ENCODE results near the gene RAD51B. TPM values are rescaled to one million over a fixed set of nuclear protein-coding genes. Genes with fewer than 3 reads are reported as not detected.
A peak's percentile ranks its signal among the peaks of the same experiment; 100 is the strongest.
"Not testable (repeated sequence)": the region's sequence is repeated elsewhere in the genome, so short reads cannot be mapped to it uniquely, and the experiment has no call there.

The RAD51B gene
- total RNA-seq, 1 experiment from 2014 or later: 103 TPM

DNA sequence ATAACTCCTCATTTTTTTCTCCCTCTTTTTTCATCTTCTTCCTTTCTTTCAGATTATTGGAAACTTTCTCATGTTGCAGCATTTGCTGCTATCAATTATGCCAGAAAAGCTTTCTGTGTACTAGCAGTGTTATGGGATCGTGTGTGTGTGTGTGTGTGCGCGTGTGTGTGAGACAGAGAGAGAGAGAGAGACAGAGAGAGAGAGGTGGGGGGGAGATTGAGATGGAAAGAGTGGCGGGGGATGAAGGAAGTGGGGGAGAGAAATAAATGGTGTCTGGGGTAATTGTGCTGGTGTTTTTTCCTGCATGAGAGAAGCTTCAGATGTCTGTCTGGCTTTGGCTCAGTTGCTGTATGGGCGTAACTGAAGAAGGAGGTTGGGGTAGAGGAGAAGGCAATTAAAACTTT, 268.9 kb downstream of the RAD51B start:
- DNase-seq (ENCODE audit: low spot score): no peak
- in situ Hi-C loops (cut with HindIII; ENCODE audit: low sequenced_read_pairs): no loop called here

DNA sequence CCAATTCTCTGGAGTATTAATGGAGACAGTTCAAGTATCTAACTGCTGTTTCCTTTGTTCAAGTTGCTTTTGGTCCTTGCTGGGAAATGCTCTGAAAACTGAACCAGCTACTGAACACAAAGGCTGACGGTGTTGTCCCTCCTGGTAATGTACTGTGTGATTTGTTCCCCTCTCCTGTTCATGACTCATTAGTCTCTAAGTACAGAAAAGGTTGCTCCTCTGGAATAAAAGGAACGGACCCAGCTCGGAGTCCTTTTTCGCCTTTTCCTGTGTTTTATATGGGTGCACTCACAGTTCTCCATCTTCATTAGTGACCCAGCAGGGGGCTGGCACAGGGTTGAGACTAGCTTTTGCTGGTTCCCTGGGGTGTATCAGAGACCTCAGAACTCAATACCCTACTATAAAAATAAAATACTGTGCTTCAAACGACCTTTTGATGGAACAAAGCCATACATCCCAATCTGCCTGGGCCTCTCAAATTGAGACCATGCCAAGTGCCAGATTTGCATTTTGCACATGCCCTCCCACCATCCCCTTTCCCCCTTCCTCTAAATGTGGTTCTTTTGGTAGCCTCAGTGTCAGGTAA, 269.7 kb downstream of the RAD51B start:
- in situ Hi-C loops (cut with HindIII; ENCODE audit: low sequenced_read_pairs): no loop called here
- peak; percentile 52 for DNase-seq (ENCODE audit: low spot score)

DNA sequence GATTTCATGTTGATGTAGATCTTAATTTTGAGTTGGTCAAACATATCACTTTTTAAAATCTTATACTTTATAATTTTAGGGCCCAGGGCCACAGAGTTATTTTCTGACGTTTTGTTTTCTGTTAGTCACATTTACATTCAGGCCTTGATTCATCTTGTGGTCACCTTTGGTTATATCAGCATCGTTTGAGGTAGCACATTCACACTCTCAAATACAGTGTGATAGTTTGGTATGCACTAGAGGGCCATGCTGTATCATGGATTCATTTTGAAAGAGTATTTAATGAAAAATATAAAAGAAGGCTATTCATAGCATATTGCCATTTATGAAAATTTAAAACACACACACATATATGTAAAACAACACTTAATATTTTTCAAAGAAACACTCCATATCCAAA, 274.6 kb downstream of the RAD51B start:
- in situ Hi-C loops (cut with HindIII; ENCODE audit: low sequenced_read_pairs): no loop called here
- DNase-seq (ENCODE audit: low spot score): no peak

DNA sequence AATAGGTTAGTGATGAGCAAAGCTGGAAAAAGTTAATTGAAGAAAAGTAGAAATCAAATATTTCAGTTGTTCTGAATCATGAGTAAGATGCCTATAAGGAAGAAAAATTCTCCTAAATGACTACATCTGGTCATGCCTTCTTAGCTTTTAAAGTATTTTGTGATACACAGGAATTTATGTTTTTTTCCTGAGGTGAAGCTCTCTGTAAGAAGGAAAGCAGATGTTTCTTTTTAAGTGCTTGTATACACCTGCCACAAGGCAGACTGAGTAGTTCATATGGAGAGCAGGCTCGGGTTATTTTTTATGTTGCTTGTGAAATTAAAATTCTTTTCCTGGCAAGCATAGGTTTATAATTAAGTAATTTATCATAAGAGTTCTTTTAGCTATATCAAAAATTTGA, 275.2 kb downstream of the RAD51B start:
- no peak for DNase-seq (ENCODE audit: low spot score)
- in situ Hi-C loops (cut with HindIII; ENCODE audit: low sequenced_read_pairs): no loop called here

DNA sequence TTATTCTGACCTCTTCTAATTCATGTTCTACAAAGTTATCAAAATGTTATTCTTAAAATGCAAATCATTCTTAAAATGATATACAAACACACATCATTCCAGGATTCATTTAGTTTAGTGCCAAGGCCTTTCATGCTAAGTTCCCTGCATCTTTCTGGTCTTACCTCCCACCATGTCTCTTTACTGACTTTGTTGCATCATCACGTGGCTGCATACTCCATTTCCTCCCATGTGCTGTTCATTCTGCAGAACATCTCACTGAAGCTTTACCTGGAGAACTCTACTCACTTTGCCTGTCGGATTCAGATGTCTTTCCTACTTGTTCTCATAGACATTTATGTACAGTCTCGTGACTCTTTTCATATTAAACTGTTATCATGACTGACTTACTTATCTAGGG, 278.1 kb downstream of the RAD51B start:
- DNase-seq (ENCODE audit: low spot score): no peak
- in situ Hi-C loops (cut with HindIII; ENCODE audit: low sequenced_read_pairs): no loop called here

- in situ Hi-C loops (cut with HindIII; ENCODE audit: low sequenced_read_pairs): no loop called here
- DNase-seq (ENCODE audit: low spot score): no peak
Observed at GRCh38 chr14:68098834-68099233, 279.3 kb downstream of the RAD51B start.

- DNase-seq (ENCODE audit: low spot score): no peak
- in situ Hi-C loops (cut with HindIII; ENCODE audit: low sequenced_read_pairs): no loop called here
Observed at GRCh38 chr14:68099495-68100045, 280.0 kb downstream of the RAD51B start.

DNA sequence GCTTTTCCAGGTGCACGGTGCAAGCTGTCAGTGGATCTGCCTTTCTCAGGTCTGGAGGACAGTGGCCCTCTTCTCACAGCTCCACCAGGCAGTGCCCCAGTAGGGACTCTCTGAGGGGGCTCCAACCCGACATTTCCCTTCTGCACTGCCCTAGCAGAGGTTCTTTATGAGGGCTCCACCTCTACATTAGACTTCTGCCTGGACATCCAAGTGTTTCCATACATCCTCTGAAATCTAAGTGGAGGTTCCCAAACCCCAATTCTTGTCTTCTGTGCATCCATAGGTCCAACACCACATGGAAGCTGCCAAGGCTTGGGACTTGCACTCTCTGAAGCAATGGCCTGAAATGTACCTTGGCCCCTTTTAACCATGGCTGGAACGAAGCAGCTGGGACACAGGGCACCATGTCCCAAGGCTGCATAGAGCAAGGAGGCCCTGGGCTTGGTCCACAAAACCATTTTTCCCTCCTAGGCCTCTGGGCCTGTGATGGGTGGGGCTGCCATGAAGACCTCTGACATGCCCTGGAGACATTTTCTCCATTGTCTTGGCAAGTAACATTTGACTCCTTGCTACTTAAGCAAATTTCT, 282.2 kb downstream of the RAD51B start:
- in situ Hi-C loops (cut with HindIII; ENCODE audit: low sequenced_read_pairs); DNase-seq (ENCODE audit: low spot score): not testable (repeated sequence)

- no peak for DNase-seq (ENCODE audit: low spot score)
- in situ Hi-C loops (cut with HindIII; ENCODE audit: low sequenced_read_pairs): no loop called here
Observed at GRCh38 chr14:68103853-68104252, 284.3 kb downstream of the RAD51B start.

DNA sequence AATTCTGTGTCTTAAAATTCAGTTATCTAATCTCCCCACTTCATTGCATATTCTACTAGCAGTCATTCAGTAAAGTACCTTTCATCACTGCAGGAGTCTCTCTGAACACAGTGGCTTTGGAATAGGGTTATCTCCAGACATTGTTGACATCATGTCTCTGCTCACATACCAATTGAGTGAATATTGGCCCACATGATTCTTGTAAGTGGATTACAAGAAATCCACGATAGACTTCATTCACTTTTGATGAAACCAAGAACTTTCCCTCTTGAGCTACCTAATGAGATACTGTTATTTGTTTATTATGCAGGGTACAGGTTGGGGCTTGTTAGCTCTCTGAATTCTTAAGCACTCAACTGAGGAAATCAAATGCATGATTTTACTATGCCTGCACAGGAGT, 284.9 kb downstream of the RAD51B start:
- DNase-seq (ENCODE audit: low spot score): peak; percentile 65
- in situ Hi-C loops (cut with HindIII; ENCODE audit: low sequenced_read_pairs): no loop called here

GRCh38 chr14:68105816-68106215, 286.2 kb downstream of the RAD51B start:
- peak; percentile 32 for DNase-seq (ENCODE audit: low spot score)
- in situ Hi-C loops (cut with HindIII; ENCODE audit: low sequenced_read_pairs): no loop called here

- in situ Hi-C loops (cut with HindIII; ENCODE audit: low sequenced_read_pairs): no loop called here
- no peak for DNase-seq (ENCODE audit: low spot score)
Observed at GRCh38 chr14:68106456-68106855, 286.9 kb downstream of the RAD51B start.

- in situ Hi-C loops (cut with HindIII; ENCODE audit: low sequenced_read_pairs): no loop called here
- no peak for DNase-seq (ENCODE audit: low spot score)
Observed at GRCh38 chr14:68106905-68107304, 287.3 kb downstream of the RAD51B start.

DNA sequence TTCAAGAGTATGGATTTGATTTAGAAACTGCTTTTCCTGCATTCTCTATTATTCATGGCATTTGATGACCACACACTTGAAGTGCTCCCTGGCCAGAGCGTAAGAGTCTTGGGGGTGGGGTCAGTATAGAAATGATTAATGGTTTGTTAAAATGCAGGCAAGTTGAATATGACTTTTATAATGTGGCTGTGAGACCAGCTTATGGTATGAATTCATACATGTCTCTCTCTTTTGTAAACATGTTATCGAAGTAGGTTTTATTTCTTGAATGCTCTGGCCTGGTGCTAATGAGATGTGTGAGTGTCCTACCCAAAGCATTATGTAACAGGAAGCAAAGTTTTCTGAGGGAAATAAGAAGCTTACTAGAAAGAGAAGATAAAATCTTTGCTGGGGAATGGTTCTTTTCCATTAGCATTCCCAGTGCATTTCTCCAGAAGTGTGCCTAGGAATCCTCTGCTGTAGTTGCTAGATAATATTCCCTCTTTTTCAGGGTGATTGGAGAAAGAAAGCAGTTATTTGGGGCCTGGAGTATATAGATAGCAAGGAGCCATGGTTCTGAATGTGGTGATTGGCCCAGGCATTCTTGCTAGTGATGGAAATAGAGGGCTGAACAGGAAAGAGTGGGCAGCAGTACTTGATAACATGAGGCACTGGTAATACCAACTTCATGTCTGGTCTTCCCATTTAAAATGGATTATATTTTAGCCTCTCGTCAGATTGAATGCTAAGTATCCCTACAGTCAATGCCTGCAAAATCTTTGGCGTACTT, 289.7 kb downstream of the RAD51B start:
- DNase-seq (ENCODE audit: low spot score): no peak
- in situ Hi-C loops (cut with HindIII; ENCODE audit: low sequenced_read_pairs): no loop called here

DNA sequence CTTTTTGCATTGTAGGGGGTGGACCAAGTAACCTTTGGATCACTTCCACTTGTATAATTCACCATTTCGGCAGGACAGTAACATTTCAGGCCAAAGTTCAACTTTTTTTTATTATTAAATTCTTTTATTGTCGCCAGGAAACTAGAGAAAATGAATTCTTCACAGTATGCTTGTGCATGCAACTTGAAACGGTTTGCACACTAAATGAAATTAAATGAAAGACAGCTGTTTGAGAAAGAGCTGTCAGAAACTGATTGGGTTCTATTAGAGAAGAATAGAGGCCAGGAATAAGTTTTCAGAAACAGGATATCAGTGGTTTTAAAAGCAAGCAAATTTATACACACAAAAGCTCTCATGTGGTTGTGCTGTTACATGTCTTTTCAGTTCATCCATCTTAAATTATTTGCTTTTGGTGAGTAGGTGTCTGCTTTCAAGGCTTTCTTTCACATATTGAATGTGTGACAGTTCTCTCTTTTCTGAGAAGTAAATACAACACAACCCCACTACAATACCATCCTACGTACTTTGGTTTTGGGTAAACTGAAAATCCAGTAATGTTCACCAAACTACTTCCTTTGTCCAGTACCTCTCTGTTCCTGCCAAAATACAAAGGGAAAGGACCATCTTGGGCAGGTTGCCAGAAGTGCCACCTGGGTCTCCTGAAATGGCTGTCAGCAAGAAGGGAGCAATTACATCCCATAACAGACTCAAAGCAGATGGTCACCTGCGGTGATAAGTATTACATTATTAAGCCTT, 291.7 kb downstream of the RAD51B start:
- in situ Hi-C loops (cut with HindIII; ENCODE audit: low sequenced_read_pairs): no loop called here
- DNase-seq (ENCODE audit: low spot score): no peak

GRCh38 chr14:68111853-68112270, 292.3 kb downstream of the RAD51B start:
- in situ Hi-C loops (cut with HindIII; ENCODE audit: low sequenced_read_pairs): no loop called here
- DNase-seq (ENCODE audit: low spot score): peak; percentile 47

DNA sequence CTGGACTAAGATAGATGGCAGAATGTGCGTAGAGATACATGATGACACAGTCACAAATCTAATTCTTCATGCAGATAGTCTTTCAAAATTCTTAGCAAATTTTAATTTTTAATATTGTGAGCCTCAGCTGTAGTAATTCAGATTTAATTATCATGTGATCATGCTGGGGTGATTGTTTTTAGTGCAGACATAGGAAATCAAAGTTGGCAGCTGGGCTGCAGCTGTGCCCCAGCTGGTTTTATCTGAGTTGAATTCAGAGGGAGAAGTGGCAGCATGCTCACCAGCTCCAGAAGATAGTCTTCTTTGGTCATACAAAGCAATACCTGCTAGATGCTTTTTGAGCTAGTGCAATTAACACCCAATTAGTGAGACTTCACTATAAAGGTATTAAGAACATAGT, 292.9 kb downstream of the RAD51B start:
- in situ Hi-C loops (cut with HindIII; ENCODE audit: low sequenced_read_pairs): no loop called here
- no peak for DNase-seq (ENCODE audit: low spot score)

DNA sequence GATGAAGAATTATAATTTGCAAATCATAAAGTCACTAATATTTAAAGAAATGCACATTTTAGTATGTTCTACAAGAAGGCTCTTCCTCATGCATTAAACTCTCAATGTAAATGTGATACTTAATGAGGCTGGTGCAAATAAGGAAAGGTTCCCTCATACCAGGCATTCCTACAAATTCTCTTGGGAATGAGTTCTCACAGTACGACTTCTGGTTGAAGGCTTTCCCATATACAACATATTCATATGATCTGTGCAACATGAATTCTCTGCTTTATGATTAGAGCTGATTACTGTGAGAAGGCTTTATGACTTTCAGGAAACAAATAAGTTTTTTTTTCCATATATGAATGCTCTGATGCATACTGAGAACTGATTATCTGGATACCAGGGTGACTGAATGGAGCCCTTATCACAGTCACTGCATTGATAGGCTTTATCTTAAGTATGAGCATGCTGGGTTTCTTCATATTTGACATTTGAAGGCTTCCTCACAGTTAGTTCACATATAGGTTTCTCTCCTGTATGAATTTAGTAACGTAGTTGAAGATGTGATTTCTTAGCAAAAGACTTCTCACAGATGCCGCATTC, 293.9 kb downstream of the RAD51B start:
- in situ Hi-C loops (cut with HindIII; ENCODE audit: low sequenced_read_pairs): no loop called here
- no peak for DNase-seq (ENCODE audit: low spot score)

DNA sequence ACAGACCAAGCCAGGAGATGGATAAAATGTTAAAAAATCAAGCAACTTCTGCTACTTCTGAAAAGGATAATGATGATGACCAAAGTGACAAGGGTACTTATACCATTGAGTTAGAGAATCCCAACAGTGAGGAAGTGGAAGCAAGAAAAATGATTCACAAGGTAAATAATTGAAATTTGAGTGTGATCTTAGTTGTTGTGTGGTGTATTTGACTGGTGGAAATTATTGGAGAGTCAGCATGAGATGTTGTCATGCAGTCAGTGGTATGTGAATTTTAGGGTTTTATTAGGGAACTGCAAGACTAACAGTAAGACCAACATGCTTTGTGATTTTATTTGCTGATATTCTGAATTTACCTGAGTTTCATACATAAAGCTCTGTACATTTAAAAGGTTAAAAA, 296.4 kb downstream of the RAD51B start:
- DNase-seq (ENCODE audit: low spot score); in situ Hi-C loops (cut with HindIII; ENCODE audit: low sequenced_read_pairs): not testable (repeated sequence)
